Gastroesophageal sphincter (tissue), 3 donors: ENCODE measurements around the gene CTTN.

Experiments
- POLR2A ChIP-seq, 2 donors: fragments of 450-650 bp; IDR thresholded peaks; one replicate each; pipeline ENCODE4 v1.6.1; 2017; ENCODE audit warnings: antibody characterized with exemption in 2 of 2, mild to moderate bottlenecking in 2 of 2, moderate library complexity in 1 of 2
- POLR2AphosphoS5 ChIP-seq: sonication (generic); formaldehyde crosslinking; IDR thresholded peaks from one replicate; pipeline ENCODE4 v1.6.1; 2017; ENCODE audit warnings: antibody characterized with exemption
- TF ChIP-seq, protein P1 (sequence below), 4 experiments: fragments of 200-600 bp in 2 of 4; fragments of 450-650 bp in 2 of 4; sonication (generic) in 1 of 4; IDR thresholded peaks; one replicate each; pipeline ENCODE4 v1.5.1; 2017 to 2019; ENCODE audit warnings: antibody characterized with exemption in 4 of 4, mild to moderate bottlenecking in 2 of 4, moderate library complexity in 2 of 4

DNA sequence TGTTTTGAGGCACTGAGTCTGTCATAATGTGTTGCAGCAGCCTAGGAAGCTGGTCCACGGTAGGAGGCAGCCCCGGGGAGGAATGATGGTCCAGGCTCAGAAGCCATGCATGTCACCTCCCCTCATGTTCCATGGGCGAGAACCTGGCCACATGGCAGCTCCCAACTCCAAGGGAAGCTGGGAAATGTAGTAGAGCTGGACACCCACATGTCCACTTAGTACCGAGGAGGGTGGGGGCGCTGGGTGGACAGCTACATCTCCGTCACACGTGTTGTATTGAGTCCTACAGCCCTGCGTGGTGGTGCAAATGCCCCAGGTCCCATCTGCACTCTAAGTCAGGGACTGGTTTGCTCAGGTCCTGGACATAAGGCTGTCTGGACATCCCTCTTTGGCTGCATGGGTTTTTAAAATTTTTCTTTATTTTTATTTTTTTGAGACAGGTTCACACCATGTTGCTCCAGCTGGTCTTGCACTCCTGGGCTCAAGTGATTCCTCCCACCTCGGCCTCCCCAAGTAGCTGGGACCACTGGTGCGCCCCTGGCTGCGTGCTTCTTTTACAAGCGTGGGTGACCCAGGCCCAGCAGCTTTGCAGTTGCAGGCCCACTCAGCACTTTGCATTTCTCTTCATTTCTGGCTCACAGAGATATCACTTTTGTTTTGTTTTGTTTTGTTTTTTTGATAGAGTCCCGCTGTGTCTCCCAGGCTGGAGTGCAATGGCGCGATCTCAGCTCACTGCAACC lies 3.9 kb upstream of the CTTN start:
- TF ChIP-seq, protein P1, sequence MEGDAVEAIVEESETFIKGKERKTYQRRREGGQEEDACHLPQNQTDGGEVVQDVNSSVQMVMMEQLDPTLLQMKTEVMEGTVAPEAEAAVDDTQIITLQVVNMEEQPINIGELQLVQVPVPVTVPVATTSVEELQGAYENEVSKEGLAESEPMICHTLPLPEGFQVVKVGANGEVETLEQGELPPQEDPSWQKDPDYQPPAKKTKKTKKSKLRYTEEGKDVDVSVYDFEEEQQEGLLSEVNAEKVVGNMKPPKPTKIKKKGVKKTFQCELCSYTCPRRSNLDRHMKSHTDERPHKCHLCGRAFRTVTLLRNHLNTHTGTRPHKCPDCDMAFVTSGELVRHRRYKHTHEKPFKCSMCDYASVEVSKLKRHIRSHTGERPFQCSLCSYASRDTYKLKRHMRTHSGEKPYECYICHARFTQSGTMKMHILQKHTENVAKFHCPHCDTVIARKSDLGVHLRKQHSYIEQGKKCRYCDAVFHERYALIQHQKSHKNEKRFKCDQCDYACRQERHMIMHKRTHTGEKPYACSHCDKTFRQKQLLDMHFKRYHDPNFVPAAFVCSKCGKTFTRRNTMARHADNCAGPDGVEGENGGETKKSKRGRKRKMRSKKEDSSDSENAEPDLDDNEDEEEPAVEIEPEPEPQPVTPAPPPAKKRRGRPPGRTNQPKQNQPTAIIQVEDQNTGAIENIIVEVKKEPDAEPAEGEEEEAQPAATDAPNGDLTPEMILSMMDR (IDR thresholded peaks at IDR 0.05), result no peak
- TF ChIP-seq POLR2AphosphoS5, result no peak
- TF ChIP-seq POLR2A (IDR thresholded peaks at IDR 0.05), result no peak
